Esophagus muscularis mucosa (tissue), 4 donors: ENCODE data around the gene RBP4. TPM values are rescaled to one million over a fixed set of nuclear protein-coding genes. Genes with fewer than 3 reads are reported as not detected.
A peak's percentile ranks its signal among the peaks of the same experiment; 100 is the strongest.

Experiments
- DNase-seq: peaks from one replicate; pipeline ENCODE4 v3.0.0-alpha.2; 2017; ENCODE audit errors: extremely low spot score
- H3K27ac ChIP-seq, 4 donors: fragments of 200-600 bp; sonication (generic); replicated peaks in 1 of 4; 1 replicate in 3 of 4; 2 replicates in 1 of 4; pipeline ENCODE4 v1.5.1; 2016 to 2019; ENCODE audit warnings: mild to moderate bottlenecking in 1 of 4
- H3K27me3 ChIP-seq, 4 donors: fragments of 200-600 bp; sonication (generic); one replicate each; pipeline versions ENCODE4 v1.5.1 to v1.6.0; 2016 to 2019
- H3K36me3 ChIP-seq, 4 donors: fragments of 200-600 bp; sonication (generic); one replicate each; pipeline ENCODE4 v1.5.1; 2016 to 2019
- H3K4me1 ChIP-seq, 4 donors: fragments of 200-600 bp; sonication (generic); one replicate each; pipeline ENCODE4 v1.5.1; 2016 to 2019
- H3K4me3 ChIP-seq, 4 donors: fragments of 200-600 bp; sonication (generic); 1 replicate in 2 of 4; 2 replicates in 2 of 4; pipeline ENCODE4 v1.5.1; 2016 to 2019; ENCODE audit warnings: mild to moderate bottlenecking in 4 of 4, moderate library complexity in 1 of 4
- H3K9me3 ChIP-seq, 4 donors: fragments of 200-600 bp; sonication (generic); 1 replicate in 3 of 4; 2 replicates in 1 of 4; pipeline ENCODE4 v1.5.1; 2016 to 2019
- EP300 ChIP-seq: sonication (generic); formaldehyde crosslinking; IDR thresholded peaks from one replicate; pipeline ENCODE4 v1.6.1; 2017; ENCODE audit warnings: antibody characterized with exemption
- POLR2A ChIP-seq: fragments of 450-650 bp; IDR thresholded peaks from one replicate; pipeline ENCODE4 v1.6.1; 2017; ENCODE audit warnings: antibody characterized with exemption, moderate library complexity, mild to moderate bottlenecking, low read depth
- POLR2AphosphoS5 ChIP-seq, 2 donors: sonication (generic); formaldehyde crosslinking; IDR thresholded peaks; one replicate each; pipeline ENCODE4 v1.6.1; 2017; ENCODE audit warnings: antibody characterized with exemption in 2 of 2
- WGBS: methylation state at CpG from one replicate; pipeline ENCODE4 v1.1.5; 2018; 5-methylcytosine and 5-hydroxymethylcytosine counted together
- intact Hi-C: fragments of 100-400 bp; cut with DNase I; formaldehyde crosslinking; loops from one replicate; pipeline ENCODE4 v1.15.1; 2023
- total RNA-seq, 4 donors: library from RNA; depleted of rRNA; stranded (reverse); fragments of >200 nt; gene quantifications; one replicate each; pipeline versions ENCODE4 v1.1.0 to v1.2.1, GENCODE V29; 2016
- TF ChIP-seq, protein P1 (sequence below), 3 experiments: fragments of 200-600 bp in 2 of 3; fragments of 450-650 bp in 1 of 3; sonication (generic) in 2 of 3; IDR thresholded peaks; one replicate each; pipeline ENCODE4 v1.5.1; 2017 to 2019; ENCODE audit warnings: antibody characterized with exemption in 3 of 3, mild to moderate bottlenecking in 2 of 3, moderate library complexity in 1 of 3

The RBP4 gene
- total RNA-seq, 4 donors from 2014 or later, result 0.83 to 2.0 (median 0.99) TPM; not detected in 1

DNA sequence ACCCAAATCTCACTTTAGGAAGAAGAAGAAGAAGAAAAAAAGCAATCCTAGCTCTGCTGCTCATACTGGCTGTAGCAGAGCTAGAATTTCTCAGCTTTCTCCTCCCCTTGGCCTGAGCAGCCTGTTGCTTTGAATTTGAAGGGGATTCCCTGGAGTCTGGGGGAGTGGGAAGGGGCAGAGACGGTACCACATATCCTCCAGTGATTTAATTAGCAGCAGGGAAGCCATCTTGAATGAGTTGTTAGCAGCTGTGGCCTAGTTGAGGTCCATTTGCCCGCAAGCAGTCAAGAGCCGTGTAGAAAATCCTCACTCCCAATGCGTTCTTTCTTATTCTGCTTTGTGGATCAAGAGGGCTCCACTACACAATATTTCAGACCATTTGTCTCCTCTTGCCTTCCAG, 27.8 kb upstream of the RBP4 start:
- WGBS, result 81% methylated on average over 4 of the region's 4 CpGs
- H3K4me1 ChIP-seq, result no peaks in the 10 kb centered on the region
- H3K4me3 ChIP-seq, result no peak overlapping the region
- no peaks in the 10 kb centered on the region for H3K27me3 ChIP-seq
- no peaks in the 10 kb centered on the region for H3K36me3 ChIP-seq
- H3K9me3 ChIP-seq, result no peaks in the 10 kb centered on the region
- H3K27ac ChIP-seq, result no peak overlapping the region
- peak; percentile 82 for DNase-seq
- TF ChIP-seq POLR2A, result no peak
- TF ChIP-seq EP300, result no peak
- TF ChIP-seq, protein P1, sequence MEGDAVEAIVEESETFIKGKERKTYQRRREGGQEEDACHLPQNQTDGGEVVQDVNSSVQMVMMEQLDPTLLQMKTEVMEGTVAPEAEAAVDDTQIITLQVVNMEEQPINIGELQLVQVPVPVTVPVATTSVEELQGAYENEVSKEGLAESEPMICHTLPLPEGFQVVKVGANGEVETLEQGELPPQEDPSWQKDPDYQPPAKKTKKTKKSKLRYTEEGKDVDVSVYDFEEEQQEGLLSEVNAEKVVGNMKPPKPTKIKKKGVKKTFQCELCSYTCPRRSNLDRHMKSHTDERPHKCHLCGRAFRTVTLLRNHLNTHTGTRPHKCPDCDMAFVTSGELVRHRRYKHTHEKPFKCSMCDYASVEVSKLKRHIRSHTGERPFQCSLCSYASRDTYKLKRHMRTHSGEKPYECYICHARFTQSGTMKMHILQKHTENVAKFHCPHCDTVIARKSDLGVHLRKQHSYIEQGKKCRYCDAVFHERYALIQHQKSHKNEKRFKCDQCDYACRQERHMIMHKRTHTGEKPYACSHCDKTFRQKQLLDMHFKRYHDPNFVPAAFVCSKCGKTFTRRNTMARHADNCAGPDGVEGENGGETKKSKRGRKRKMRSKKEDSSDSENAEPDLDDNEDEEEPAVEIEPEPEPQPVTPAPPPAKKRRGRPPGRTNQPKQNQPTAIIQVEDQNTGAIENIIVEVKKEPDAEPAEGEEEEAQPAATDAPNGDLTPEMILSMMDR (IDR thresholded peaks at IDR 0.05), result no peak
- no peak for TF ChIP-seq POLR2AphosphoS5 (IDR thresholded peaks at IDR 0.05)
- intact Hi-C loops, result no loop called here

DNA sequence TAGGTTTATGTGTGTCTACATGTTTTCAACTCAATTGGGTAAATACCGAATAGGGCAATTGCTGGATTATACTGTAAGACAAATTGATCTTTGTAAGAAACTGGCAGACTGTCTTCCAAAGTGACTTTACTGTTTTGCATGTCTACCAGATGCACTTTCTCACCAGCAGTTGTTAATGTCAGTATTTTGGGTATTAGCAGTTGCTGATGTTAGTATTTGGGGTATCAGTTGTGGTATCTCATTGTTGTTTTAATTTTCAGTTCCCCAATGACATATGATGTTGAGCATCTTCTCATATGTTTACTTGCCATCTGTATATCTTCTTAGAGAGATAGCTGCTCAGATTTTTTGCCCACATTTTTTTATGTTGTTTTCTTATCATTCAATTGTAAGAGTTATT, 21.9 kb upstream of the RBP4 start:
- Histone ChIP-seq H3K27me3 (no peaks in the 10 kb centered on the region), H3K9me3 (no peaks in the 10 kb centered on the region), H3K4me1 (no peaks in the 10 kb centered on the region), H3K27ac (no peak overlapping the region), H3K36me3 (no peaks in the 10 kb centered on the region), H3K4me3 (no peak overlapping the region)
- TF ChIP-seq EP300, result no peak
- no peak for TF ChIP-seq POLR2AphosphoS5 (IDR thresholded peaks at IDR 0.05)
- TF ChIP-seq, protein P1 (IDR thresholded peaks at IDR 0.05), result no peak
- no peak for TF ChIP-seq POLR2A
- intact Hi-C loops, result no loop called here
- WGBS, result 83% methylated on average over 1 of the region's 1 CpG
- DNase-seq, result no peak

DNA sequence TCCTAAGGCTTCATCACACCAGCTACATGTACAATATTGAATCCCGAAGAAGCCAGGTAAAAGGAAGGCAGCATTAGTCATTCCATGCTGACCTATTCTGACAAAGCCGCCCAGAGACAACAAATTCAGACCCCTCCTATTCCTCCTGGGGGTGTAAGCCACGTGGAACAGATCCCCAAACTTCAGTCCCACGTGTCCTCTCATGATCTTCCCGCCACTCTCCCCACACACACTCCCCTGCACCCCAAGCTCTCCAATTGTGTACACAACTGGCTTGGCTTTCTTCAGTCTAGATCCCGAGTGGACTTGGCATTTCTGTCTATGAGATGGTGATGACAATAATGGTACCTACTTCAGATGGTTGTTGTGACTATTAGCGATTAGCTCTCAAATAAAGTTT, 19.9 kb upstream of the RBP4 start:
- no peak for TF ChIP-seq POLR2A
- Histone ChIP-seq H3K9me3 (no peaks in the 10 kb centered on the region), H3K27ac (no peak overlapping the region), H3K4me3 (no peak overlapping the region), H3K27me3 (no peaks in the 10 kb centered on the region), H3K36me3 (no peaks in the 10 kb centered on the region), H3K4me1 (no peaks in the 10 kb centered on the region)
- WGBS, result 78% methylated on average over 7 of the region's 7 CpGs
- intact Hi-C loops, result no loop called here
- peak; percentile 78 for DNase-seq

DNA sequence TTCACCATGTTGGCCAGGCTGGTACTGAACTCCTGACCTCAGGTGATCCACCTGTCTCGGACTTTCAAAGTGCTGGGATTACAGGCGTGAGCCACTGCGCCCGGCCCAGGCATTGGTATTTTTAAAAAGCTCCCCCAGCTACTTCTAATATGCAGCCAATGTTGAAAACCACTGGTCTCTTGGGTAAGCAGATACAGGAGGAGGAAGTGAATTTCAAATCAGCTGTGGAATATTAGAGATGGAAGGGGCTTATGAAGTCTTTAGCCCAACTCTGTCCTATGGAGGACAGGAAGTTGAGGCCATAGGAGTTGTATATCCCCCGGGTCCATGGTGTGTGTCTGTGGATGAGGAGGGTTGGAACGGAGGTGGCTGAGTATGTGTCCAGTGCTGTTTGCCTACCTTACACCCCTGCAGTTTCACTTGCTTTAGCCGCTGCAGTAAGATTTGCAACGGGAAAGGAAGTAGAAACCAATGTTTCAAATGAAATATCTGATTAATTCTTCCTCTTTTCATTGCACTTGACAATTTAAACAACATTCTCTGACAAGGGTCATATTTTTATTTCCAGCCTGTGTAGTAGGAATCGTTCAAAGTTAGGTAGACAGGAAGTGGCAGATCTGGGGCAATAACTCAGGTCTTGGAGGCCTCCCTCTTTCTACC, 14.7 kb upstream of the RBP4 start:
- TF ChIP-seq, protein P1 (IDR thresholded peaks at IDR 0.05), result no peak
- TF ChIP-seq POLR2A, result no peak
- TF ChIP-seq EP300, result no peak
- TF ChIP-seq POLR2AphosphoS5 (IDR thresholded peaks at IDR 0.05), result no peak
- no peak overlapping the region for H3K4me3 ChIP-seq
- H3K27me3 ChIP-seq, result no peaks in the 10 kb centered on the region
- 70% methylated on average over 9 of the region's 9 CpGs for WGBS
- no peaks in the 10 kb centered on the region for H3K4me1 ChIP-seq
- H3K36me3 ChIP-seq, result no peaks in the 10 kb centered on the region
- DNase-seq, result no peak
- no peak overlapping the region for H3K27ac ChIP-seq
- no peaks in the 10 kb centered on the region for H3K9me3 ChIP-seq
- intact Hi-C loops, result no loop called here

DNA sequence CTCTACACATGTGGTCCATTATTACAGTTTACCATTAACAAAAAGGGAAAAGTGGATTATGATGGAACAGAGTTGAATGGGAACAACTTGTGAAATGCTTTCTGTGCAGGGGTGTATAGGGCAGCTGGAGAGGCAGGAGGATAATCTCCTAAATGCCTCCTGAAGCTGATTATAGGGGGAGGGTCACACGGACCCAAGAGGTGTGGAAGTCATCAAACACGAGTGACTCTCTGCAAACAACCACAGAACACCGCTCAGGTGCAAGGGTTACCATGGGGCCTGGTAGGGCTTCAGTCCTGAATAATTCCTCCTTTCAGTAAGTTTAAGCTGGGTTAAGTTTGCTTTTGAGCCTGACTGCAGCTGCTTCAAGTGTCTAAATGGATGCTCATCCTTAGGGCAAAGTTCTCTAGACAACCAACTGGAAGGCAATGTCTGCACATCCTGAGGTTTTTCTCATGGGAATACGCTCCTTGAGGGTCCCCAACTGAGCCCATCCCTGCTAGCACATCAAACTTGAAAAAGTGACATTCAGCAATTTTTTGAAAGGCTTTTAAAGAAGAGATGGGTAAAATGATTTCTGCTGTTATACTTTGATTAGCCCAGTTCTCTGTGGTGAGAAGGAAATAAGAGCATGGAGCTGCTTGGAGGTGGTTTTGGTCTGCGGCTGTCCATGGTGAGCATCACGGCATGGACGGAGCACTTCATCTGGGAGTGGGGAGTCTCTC, 13.2 kb upstream of the RBP4 start:
- no peaks in the 10 kb centered on the region for H3K27me3 ChIP-seq
- no peak for DNase-seq
- WGBS, result 79% methylated on average over 7 of the region's 7 CpGs
- H3K9me3 ChIP-seq, result no peaks in the 10 kb centered on the region
- no peaks in the 10 kb centered on the region for H3K36me3 ChIP-seq
- intact Hi-C loops, result no loop called here
- no peak overlapping the region for H3K4me3 ChIP-seq
- TF ChIP-seq, protein P1 (IDR thresholded peaks at IDR 0.05), result no peak
- TF ChIP-seq POLR2A, result no peak
- TF ChIP-seq POLR2AphosphoS5 (IDR thresholded peaks at IDR 0.05), result no peak
- TF ChIP-seq EP300, result no peak
- H3K4me1 ChIP-seq, result no peaks in the 10 kb centered on the region
- H3K27ac ChIP-seq, result no peak overlapping the region
